Dendritic cell treated with granulocyte-macrophage colony-stimulating factor and Interleukin-4, amounts not matched to agents 40 ng/mL and 50 ng/mL, for 4 days (primary cell): ENCODE results near the gene SLC19A1.

Source experiments
- H3K27ac Mint-ChIP-seq: one replicate; pipeline ENCODE4 v1.8.0; 2022; ENCODE audit warnings: mild to moderate bottlenecking, mixed read lengths
- H3K27me3 Mint-ChIP-seq: one replicate; pipeline ENCODE4 v1.8.0; 2022; ENCODE audit warnings: mild to moderate bottlenecking, mixed read lengths
- H3K36me3 Mint-ChIP-seq: one replicate; pipeline ENCODE4 v1.8.0; 2022; ENCODE audit warnings: low read depth, mixed read lengths
- H3K4me1 Mint-ChIP-seq: one replicate; pipeline ENCODE4 v1.8.0; 2022; ENCODE audit warnings: low read depth, mixed read lengths
- H3K4me3 Mint-ChIP-seq: one replicate; pipeline ENCODE4 v1.8.0; 2022; ENCODE audit warnings: mild to moderate bottlenecking, moderate library complexity, mixed read lengths
- H3K9me3 Mint-ChIP-seq: one replicate; pipeline ENCODE4 v1.8.0; 2022; ENCODE audit warnings: mixed read lengths
- intact Hi-C: fragments of 100-400 bp; cut with micrococcal nuclease; formaldehyde crosslinking; loops from one replicate; pipeline ENCODE4 v1.15.0; 2022

Gene SLC19A1

DNA sequence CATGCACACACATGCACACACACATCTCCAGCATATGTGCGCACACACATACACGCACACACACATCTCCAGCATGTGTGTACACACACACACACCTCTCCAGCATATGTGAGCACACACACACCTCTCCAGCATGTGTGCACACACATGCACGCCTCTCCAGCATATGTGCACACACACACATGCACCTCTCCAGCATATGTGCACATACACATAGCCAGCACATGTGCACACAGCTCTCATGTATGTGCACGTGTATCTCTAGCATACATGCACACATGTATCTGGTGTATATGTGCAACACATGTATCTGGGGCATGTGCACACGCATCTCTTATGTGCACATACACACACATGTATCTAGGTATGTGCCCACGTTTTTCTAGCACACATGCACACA is 57.9 kb downstream of the SLC19A1 start:
- Mint-ChIP-seq H3K4me1 (peaks cover 42% of the 10 kb centered on the region), H3K9me3 (no peaks in the 10 kb centered on the region), H3K27me3 (no peaks in the 10 kb centered on the region), H3K36me3 (no peaks in the 10 kb centered on the region), H3K4me3 (no peak overlapping the region), H3K27ac (peak overlapping the region; percentile 61)
- intact Hi-C loops: no loop called here

DNA sequence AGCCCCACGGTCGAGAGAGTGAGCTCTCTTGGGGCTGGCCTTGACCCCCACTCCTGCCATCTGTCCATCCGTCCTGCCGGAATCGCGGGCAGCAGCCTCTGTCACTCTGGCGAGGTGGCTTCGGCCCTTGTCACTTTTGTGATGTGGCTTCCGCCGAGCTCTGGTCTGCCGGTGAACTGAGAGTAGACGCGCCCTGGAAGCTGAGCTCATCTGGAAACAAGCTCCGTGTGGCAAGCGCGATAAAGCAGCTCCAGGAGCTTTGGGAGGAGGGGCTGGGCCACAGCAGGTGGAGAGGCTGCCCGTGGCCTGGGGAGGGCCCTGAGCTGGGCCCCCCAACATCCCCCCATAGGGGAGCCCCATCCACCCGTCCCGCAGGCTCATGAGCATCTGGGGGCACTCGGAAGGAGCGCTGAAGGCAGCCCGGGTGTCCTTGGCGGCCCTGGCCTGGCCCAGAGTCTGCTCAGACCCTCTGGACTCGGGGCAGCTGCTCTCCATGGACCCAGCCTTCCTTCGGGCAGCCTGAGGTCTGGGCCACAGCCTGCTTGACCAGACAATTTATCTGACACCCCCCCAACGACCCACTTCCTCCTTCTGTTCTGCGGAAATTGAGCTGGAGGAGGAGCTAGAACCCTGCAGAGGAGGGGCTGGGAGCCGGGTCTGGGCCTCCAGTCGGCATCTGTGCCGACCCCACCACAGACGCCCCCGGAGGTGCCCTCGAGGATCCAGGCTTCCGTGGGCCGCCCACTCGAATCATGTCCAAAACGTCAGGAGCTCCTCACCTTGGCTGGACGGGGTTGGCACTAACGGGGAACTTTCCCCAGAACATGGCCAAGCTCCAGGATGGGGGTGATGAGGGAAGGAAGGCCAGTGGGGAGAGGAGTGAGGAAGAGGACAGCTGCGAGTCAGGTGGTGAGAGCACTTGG is 59.1 kb downstream of the SLC19A1 start:
- Mint-ChIP-seq H3K27me3 (no peaks in the 10 kb centered on the region), H3K27ac (peak overlapping the region; percentile 90), H3K4me1 (peaks cover 54% of the 10 kb centered on the region), H3K9me3 (no peaks in the 10 kb centered on the region), H3K4me3 (peak overlapping the region; percentile 72), H3K36me3 (no peaks in the 10 kb centered on the region)
- intact Hi-C loops: no loop called here

DNA sequence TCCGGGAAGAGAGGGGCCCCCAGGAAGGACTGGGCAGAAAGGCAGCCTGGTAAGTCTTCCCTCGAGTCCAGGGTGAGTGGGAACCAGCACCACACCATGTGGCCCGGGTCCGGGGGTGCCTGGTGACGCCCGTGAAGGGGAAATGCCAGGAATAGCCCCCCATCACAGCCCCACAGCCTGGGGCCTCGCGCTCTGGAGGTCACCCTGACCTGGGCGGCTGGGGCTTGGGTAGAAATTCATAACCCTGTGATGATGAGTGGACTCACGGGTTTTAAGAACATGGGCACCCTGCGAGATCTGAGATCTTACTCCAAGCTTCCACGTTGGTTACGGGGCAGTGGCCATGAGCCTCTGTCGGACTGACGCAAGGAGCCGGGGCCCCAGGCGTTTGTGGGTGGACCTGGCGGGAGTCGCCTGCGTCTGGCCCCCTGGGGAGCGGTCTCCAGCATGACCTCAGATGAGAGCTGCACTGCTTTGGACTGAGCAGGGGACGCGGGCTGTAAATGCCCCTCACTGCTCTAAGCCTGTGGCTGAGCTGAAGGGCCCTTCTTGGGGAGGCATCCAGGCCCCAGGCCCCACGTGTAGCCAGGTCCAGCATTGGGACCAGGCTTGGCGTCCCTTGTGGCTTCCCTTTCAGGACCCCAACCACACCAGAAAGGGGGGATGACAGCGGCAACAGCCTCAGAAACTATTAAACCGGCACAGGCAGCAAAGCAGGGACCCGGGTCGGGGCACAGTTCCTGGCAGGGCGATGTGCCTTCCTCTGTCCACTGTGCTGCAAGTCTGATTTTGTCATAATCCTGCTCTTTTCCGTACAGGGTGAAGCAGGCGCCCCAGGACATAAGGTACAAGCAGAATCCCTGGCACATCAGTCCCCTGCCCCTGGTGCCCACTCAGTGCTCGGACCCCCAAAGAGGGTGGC is 60.0 kb downstream of the SLC19A1 start:
- Mint-ChIP-seq H3K36me3 (no peaks in the 10 kb centered on the region), H3K4me3 (peak overlapping the region; percentile 72)
- intact Hi-C loops: no loop called here

DNA sequence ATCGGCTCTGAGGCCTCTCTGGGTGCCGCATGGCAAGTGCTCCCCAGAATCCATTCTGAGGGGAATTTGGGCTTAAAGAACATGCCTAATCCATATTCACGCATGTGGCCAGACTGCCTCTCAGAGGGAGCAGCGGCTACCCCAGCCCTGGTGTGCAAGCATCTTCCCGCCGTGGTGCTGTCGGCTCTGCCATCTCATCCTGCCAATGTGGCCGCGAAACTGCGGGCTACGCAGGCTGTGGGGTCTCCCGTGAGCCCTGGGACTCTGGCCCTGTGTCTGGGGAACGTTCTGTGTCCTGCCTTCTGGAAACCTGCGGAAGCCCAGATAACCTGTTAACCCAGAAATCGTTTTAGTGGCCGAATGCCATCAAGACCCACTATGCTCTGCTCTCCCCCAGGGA is 60.7 kb downstream of the SLC19A1 start:
- peak overlapping the region; percentile 90 for H3K27ac Mint-ChIP-seq
- H3K4me1 Mint-ChIP-seq: peaks cover 67% of the 10 kb centered on the region
- H3K27me3 Mint-ChIP-seq: no peaks in the 10 kb centered on the region
- no peaks in the 10 kb centered on the region for H3K9me3 Mint-ChIP-seq
- no peaks in the 10 kb centered on the region for H3K36me3 Mint-ChIP-seq
- no peak overlapping the region for H3K4me3 Mint-ChIP-seq
- intact Hi-C loops: no loop called here

More for the DNA sequence above, 60.0 kb downstream of the SLC19A1 start:
- peaks cover 60% of the 10 kb centered on the region for H3K4me1 Mint-ChIP-seq
- H3K27ac Mint-ChIP-seq: peak overlapping the region; percentile 90
- no peaks in the 10 kb centered on the region for H3K27me3 Mint-ChIP-seq
- H3K9me3 Mint-ChIP-seq: no peaks in the 10 kb centered on the region

DNA sequence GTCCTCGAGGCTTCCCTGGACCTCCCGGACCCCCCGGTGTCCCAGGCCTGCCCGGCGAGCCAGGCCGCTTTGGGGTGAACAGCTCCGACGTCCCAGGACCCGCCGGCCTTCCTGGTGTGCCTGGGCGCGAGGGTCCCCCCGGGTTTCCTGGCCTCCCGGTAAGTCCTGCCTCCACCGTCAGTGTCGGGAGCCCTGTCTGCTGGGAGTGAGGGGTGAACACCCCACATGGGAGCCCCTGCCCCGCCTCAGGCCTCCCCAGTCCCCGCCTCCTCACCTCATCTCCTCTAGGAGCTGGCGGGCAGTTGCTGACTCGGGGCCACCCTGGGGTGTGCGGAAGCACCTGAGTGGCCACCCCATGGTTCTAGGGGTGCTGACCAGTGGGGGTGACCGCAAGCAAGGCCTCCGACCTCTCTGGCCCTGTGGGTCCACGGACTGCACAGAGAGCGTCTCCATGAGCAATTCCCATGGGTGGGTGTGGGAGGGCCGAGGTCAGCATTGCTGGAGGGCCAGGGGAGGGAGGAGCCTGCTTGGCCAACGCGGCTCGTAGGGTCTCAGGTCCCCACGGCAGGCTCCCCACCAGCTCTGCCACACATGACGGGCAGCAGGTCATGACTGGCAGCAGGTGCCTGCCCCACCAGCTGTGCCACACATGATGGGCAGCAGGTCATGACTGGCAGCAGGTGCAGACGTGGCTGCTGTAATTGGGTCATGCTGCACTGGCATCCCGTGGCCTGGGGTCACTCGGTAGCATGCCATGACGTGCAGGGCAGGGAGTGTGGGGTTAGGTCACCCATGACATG is 61.3 kb downstream of the SLC19A1 start:
- H3K9me3 Mint-ChIP-seq: no peaks in the 10 kb centered on the region
- H3K36me3 Mint-ChIP-seq: no peaks in the 10 kb centered on the region
- intact Hi-C loops: no loop called here
- no peak overlapping the region for H3K4me3 Mint-ChIP-seq
- H3K27ac Mint-ChIP-seq: peak overlapping the region; percentile 90
- no peaks in the 10 kb centered on the region for H3K27me3 Mint-ChIP-seq
- H3K4me1 Mint-ChIP-seq: peaks cover 72% of the 10 kb centered on the region

DNA sequence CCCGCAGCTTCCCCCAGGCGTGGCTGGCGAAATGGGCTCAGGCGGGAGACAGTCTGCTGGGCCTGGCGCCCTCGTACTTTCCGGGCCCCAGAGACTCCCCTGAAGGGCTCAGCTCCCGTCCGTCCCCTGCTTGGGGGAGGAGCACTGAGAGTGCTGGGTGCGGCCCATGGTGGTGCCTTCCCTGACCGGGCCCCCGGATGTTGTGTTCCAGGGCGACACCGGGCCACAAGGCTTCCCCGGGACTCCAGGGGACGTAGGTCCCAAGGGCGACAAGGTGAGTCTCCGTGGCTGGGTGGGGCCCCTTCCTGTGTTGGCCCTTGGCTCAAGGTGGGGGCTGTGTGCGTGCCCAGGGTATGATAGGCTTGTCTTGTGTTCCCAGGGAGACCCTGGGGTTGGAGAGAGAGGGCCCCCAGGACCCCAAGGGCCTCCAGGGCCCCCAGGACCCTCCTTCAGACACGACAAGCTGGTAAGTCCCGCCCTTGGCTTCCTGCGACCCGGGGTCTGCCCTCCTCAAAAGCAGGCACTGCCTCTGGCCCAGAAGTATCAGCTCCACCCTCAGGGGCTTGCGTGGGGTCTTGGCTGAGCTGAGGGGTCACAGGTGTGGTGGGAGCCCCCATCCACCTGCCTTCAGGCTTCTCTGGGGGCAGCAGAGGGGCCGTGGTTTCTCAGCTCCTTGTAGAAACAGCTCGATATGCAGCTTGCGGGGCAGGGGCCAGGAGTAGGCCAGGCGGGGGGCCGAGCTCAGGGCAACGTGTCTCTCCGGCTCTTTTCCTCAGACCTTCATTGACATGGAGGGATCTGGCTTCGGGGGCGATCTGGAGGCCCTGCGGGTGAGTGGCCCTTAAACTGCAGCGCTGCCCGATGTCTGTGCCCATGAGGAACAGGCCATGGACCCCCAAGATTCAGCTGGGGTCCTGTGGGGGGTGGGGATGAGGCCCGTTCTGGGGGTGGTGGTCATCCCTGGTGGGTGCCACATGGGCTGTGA is 62.3 kb downstream of the SLC19A1 start:
- H3K9me3 Mint-ChIP-seq: no peaks in the 10 kb centered on the region
- peaks cover 72% of the 10 kb centered on the region for H3K4me1 Mint-ChIP-seq
- H3K27me3 Mint-ChIP-seq: no peaks in the 10 kb centered on the region
- no peaks in the 10 kb centered on the region for H3K36me3 Mint-ChIP-seq
- peak overlapping the region; percentile 18 for H3K4me3 Mint-ChIP-seq
- peak overlapping the region; percentile 88 for H3K27ac Mint-ChIP-seq
- intact Hi-C loops: loop anchor here (2.0 to 5.0 kb wide), 2 partner anchors 75 to 112 kb away; no protein-coding TSS in a partner anchor

DNA sequence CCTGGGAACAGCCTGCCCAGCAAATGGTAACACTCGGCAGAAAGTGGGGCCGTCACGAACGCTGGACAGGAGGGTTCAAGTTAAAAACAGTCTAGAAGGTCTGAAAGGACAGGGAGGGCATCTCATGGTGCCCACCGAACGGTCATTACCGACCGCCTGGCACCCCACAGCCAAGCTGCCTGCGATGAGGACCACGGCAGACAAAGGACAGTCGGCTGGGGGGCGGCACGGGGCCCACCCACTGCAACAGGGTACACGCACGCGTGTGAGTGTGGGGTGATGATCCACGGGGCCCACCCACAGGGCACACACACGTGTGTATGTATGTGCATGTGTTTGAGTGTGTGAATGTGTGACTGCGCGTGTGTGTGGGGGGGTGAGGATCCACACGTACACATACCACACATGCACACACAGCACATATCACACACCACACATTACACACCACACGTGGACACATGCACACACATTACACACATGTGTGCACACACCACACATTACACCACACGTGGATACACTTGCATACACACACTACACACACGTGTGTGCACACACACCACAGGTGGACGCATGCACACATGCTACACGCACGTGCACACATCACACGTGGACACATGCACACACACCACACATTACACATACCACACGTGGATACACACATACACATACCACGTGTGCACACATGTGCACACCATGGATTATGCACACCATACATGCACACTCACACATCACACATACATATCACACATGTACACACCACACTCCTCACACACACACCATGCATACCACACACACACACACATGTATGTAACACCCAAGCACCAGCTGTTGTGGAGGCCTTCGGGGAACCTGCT is 63.2 kb downstream of the SLC19A1 start:
- peak overlapping the region; percentile 67 for H3K4me3 Mint-ChIP-seq
- peaks cover 3% of the 10 kb centered on the region for H3K27me3 Mint-ChIP-seq
- intact Hi-C loops: loop anchor here (2.0 to 5.0 kb wide), 2 partner anchors 76 to 113 kb away; no protein-coding TSS in a partner anchor
- no peaks in the 10 kb centered on the region for H3K36me3 Mint-ChIP-seq
- H3K4me1 Mint-ChIP-seq: peaks cover 65% of the 10 kb centered on the region
- H3K27ac Mint-ChIP-seq: peak overlapping the region; percentile 88
- H3K9me3 Mint-ChIP-seq: no peaks in the 10 kb centered on the region

DNA sequence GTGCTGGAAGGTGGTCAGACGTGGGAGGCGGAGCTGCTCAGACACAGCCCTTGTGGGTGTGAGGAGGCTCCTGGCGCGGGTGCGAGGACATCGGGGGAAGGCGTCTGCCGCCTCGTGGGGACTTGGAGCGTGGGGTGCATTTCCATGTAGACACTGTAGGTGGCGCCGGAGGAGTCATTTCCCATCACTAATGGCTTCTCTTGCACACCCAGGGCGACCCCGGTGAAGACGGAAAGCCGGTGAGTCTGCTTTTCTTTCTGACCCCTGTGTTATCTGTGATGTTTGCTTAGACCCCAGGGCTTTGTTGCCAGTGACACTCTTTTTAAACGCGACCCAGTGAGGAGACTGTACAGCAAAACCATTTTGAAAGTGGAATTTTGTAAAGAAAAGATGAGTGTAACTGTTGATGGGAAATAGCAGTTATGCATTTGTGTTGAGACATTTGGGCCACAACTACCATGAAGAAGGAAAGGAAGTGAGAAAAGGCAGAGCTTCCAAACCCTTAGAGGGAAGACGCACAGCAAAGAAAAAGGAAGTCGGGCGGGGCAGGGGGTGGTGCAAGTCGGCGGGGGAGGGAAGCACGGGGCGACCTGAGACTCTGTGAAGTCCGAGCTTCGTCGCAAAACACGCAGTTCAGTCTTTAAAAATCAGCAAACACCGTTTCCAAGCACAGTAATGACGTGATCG is 64.0 kb downstream of the SLC19A1 start:
- peaks cover 57% of the 10 kb centered on the region for H3K4me1 Mint-ChIP-seq
- H3K27ac Mint-ChIP-seq: peak overlapping the region; percentile 88
- intact Hi-C loops: loop anchor here (2.0 to 5.0 kb wide), 2 partner anchors 77 to 114 kb away; no protein-coding TSS in a partner anchor
- H3K4me3 Mint-ChIP-seq: peak overlapping the region; percentile 67
- no peaks in the 10 kb centered on the region for H3K9me3 Mint-ChIP-seq
- H3K27me3 Mint-ChIP-seq: peaks cover 5% of the 10 kb centered on the region
- H3K36me3 Mint-ChIP-seq: no peaks in the 10 kb centered on the region

DNA sequence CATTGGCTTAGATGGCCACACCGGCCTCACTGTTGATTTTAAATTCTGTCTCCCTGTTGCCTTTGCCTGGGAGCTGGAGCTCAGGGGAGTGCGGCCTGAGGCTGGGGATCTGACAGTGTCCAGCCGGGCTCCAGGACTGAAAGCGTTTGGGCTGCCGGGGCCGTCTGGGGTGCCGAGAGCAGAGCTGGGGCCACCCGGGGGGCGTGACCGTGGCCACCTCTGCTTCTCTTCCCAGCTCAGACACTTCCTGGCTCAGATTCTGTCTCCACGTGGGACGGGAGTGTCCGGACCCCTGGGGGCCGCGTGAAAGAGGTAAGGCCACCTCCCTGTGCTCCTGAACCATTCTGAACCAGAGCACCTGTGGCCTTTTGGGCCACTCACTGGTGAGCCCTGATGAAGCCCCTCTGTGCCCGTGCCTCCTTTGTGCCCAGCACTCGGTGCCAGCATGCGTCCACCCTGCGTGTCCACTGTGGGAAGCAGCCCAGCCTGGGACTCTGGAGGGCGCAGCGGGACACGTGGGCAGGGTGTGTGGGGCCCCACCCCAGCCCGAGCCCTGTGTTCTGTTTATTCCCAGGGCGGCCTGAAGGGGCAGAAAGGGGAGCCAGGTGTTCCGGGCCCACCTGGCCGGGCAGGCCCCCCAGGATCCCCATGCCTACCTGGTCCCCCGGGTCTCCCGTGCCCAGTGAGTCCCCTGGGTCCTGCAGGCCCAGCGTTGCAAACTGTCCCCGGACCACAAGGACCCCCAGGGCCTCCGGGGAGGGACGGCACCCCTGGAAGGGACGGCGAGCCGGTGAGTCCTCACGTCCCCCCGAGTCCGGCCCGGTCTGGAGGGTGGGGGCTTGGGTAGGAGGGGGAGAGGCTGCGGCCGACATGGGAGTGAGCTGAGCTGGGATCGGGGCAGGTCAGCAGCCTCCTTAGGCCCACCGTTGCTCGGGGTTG is 64.8 kb downstream of the SLC19A1 start:
- Mint-ChIP-seq H3K9me3 (no peaks in the 10 kb centered on the region), H3K27ac (peak overlapping the region; percentile 88), H3K36me3 (no peaks in the 10 kb centered on the region), H3K4me3 (peak overlapping the region; percentile 67), H3K27me3 (peaks cover 5% of the 10 kb centered on the region), H3K4me1 (peaks cover 50% of the 10 kb centered on the region)
- intact Hi-C loops: loop anchor here (2.0 to 5.0 kb wide), 2 partner anchors 77 to 115 kb away; no protein-coding TSS in a partner anchor

DNA sequence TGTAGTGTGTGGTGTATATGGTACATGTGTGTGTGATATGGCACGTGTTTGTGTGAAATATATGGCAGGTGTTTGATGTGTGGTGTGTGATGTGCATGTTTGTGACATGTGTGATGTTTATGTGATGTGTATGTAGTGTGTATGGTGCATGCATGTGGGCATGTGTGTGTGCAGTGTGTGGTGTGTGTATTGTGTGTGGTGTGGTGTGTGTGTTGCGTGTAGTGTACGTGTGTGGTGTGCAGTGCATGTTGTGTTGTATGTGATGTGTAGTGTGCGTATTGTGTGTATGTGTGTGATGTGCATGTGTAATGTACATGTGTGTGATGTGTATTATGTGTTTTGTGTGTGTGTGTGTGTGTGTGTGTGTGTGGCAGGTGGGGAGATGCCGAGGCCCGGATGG is 65.7 kb downstream of the SLC19A1 start:
- intact Hi-C loops: loop anchor here (5.0 kb wide), 1 partner anchor 116 kb away; no protein-coding TSS in a partner anchor
- peak overlapping the region; percentile 2 for H3K4me3 Mint-ChIP-seq
- H3K27ac Mint-ChIP-seq: peak overlapping the region; percentile 88

More for the DNA sequence above, 65.7 kb downstream of the SLC19A1 start:
- H3K4me1 Mint-ChIP-seq: peaks cover 46% of the 10 kb centered on the region
- no peaks in the 10 kb centered on the region for H3K36me3 Mint-ChIP-seq
- H3K9me3 Mint-ChIP-seq: no peaks in the 10 kb centered on the region
- H3K27me3 Mint-ChIP-seq: peaks cover 5% of the 10 kb centered on the region
